DND-41 (cell line): ENCODE data around the gene COX10.

Experiments
- ATAC-seq: fragments of 200-7000 bp; cut with Tn5 transposase; 3 replicates; pipeline ENCODE4 v1.9.1; 2021; ENCODE audit warnings: low read depth; ENCODE audit not compliant: insufficient read depth
- DNase-seq: peaks from one replicate; pipeline ENCODE4 v3.0.0-alpha.2; 2020
- H2AFZ ChIP-seq: 2 replicates; pipeline ENCODE4 v1.6.0; 2012; ENCODE audit warnings: low read depth, low read length
- H3K27ac ChIP-seq: 2 replicates; pipeline ENCODE4 v1.5.1; 2012; ENCODE audit warnings: low read length, inconsistent platforms
- H3K27me3 ChIP-seq: fragments of 200-600 bp; sonication (generic); 2 replicates; pipeline ENCODE4 v1.6.0; 2012; ENCODE audit warnings: low read length, mild to moderate bottlenecking, inconsistent platforms; ENCODE audit not compliant: insufficient read depth, poor library complexity
- H3K36me3 ChIP-seq: 2 replicates; pipeline ENCODE4 v1.5.1; 2012; ENCODE audit warnings: low read length, inconsistent platforms; ENCODE audit not compliant: insufficient read depth
- H3K4me1 ChIP-seq: 2 replicates; pipeline ENCODE4 v1.5.1; 2012; ENCODE audit warnings: mild to moderate bottlenecking, low read length; ENCODE audit not compliant: insufficient read depth
- H3K4me2 ChIP-seq: 2 replicates; pipeline ENCODE4 v1.6.0; 2012; ENCODE audit warnings: mild to moderate bottlenecking, moderate library complexity, low read length, inconsistent platforms; ENCODE audit not compliant: insufficient read depth
- H3K4me3 ChIP-seq, 2 experiments: fragments of 200-600 bp in 1 of 2; shearing (Covaris generic) in 1 of 2; 2 replicates each; pipeline ENCODE4 v1.5.1; 2012 to 2016; ENCODE audit warnings: inconsistent platforms in 2 of 2, low read length in 2 of 2, mild to moderate bottlenecking in 2 of 2, low read depth in 1 of 2, moderate library complexity in 1 of 2
- H3K79me2 ChIP-seq: 2 replicates; pipeline ENCODE4 v1.6.0; 2012; ENCODE audit warnings: low read length, inconsistent platforms; ENCODE audit not compliant: insufficient read depth
- H3K9ac ChIP-seq: 2 replicates; pipeline ENCODE4 v1.6.0; 2012; ENCODE audit warnings: low read depth, mild to moderate bottlenecking, inconsistent platforms, low read length, moderate library complexity
- H3K9me3 ChIP-seq: 2 replicates; pipeline ENCODE4 v1.5.1; 2012; ENCODE audit warnings: low read length, moderate library complexity, mild to moderate bottlenecking, inconsistent platforms; ENCODE audit not compliant: insufficient read depth, severe bottlenecking
- H4K20me1 ChIP-seq: 2 replicates; pipeline ENCODE4 v1.6.0; 2012; ENCODE audit warnings: low read length; ENCODE audit not compliant: insufficient read depth
- EZH2 ChIP-seq: IDR thresholded peaks from 3 replicates; pipeline ENCODE4 v1.6.1; 2012; ENCODE audit warnings: borderline replicate concordance, low read depth, mild to moderate bottlenecking, moderate library complexity, low read length, inconsistent platforms; ENCODE audit not compliant: severe bottlenecking
- TF ChIP-seq, protein P1 (sequence below): IDR thresholded peaks from 2 replicates; pipeline ENCODE4 v1.5.1; 2012; ENCODE audit warnings: borderline replicate concordance, low read length, moderate library complexity, mild to moderate bottlenecking; ENCODE audit not compliant: poor library complexity, severe bottlenecking; ENCODE audit errors: extremely low read depth

Gene COX10

DNA sequence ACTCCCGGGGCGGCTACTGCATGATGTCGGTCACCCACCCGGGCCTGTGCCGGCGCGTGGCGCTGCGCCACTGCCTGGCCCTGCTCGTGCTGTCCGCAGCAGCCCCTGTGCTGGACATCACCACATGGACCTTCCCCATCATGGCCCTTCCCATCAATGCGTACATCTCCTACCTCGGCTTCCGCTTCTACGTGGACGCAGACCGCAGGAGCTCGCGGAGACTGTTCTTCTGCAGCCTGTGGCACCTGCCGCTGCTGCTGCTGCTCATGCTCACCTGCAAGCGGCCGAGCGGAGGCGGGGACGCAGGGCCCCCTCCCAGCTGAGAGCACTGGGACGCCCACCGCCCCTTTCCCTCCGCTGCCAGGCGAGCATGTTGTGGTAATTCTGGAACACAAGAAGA lies 137.6 kb downstream of the COX10 start:
- Histone ChIP-seq H2AFZ (no peak overlapping the region), H3K27me3 (no peaks in the 10 kb centered on the region), H4K20me1 (no peaks in the 10 kb centered on the region), H3K79me2 (no peaks in the 10 kb centered on the region), H3K36me3 (peaks cover 45% of the 10 kb centered on the region), H3K9me3 (peaks cover 11% of the 10 kb centered on the region), H3K4me3 (no peak overlapping the region), H3K4me2 (no peak overlapping the region), H3K27ac (no peak overlapping the region), H3K4me1 (no peaks in the 10 kb centered on the region), H3K9ac (no peak overlapping the region)
- ATAC-seq (no peak), DNase-seq (no peak)
- TF ChIP-seq, protein P1, sequence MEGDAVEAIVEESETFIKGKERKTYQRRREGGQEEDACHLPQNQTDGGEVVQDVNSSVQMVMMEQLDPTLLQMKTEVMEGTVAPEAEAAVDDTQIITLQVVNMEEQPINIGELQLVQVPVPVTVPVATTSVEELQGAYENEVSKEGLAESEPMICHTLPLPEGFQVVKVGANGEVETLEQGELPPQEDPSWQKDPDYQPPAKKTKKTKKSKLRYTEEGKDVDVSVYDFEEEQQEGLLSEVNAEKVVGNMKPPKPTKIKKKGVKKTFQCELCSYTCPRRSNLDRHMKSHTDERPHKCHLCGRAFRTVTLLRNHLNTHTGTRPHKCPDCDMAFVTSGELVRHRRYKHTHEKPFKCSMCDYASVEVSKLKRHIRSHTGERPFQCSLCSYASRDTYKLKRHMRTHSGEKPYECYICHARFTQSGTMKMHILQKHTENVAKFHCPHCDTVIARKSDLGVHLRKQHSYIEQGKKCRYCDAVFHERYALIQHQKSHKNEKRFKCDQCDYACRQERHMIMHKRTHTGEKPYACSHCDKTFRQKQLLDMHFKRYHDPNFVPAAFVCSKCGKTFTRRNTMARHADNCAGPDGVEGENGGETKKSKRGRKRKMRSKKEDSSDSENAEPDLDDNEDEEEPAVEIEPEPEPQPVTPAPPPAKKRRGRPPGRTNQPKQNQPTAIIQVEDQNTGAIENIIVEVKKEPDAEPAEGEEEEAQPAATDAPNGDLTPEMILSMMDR: no peak
- TF ChIP-seq EZH2: no peak

DNA sequence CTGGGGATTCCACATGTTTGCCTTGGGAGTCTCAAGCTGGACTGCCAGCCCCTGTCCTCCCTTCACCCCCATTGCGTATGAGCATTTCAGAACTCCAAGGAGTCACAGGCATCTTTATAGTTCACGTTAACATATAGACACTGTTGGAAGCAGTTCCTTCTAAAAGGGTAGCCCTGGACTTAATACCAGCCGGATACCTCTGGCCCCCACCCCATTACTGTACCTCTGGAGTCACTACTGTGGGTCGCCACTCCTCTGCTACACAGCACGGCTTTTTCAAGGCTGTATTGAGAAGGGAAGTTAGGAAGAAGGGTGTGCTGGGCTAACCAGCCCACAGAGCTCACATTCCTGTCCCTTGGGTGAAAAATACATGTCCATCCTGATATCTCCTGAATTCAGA lies 138.5 kb downstream of the COX10 start:
- Histone ChIP-seq H3K36me3 (peaks cover 48% of the 10 kb centered on the region), H3K4me1 (no peaks in the 10 kb centered on the region), H3K27me3 (no peaks in the 10 kb centered on the region), H3K4me2 (no peak overlapping the region), H3K9me3 (peaks cover 14% of the 10 kb centered on the region), H4K20me1 (no peaks in the 10 kb centered on the region), H3K9ac (no peak overlapping the region), H3K79me2 (no peaks in the 10 kb centered on the region), H2AFZ (no peak overlapping the region), H3K27ac (no peak overlapping the region), H3K4me3 (no peak overlapping the region)
- no peak for TF ChIP-seq EZH2
- TF ChIP-seq, protein P1: no peak
- ATAC-seq (no peak), DNase-seq (no peak)

DNA sequence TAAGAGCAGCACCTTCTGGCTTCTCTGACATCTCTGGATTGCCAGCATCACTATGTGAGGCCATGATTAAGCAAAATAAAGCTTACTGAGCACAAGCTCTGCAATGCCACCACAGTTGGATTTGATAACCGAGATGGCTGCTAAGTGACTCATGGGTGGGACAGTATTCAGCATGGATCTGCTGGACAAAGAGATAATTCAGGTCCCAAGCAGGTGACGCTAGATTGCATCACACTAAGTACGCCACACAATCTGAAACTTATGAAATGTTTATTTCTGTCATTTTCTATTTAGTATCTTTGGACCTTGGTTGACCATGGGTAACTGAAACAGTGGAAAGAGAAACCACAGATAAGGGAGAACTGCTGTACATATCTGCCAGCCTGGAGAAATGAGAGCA lies 139.9 kb downstream of the COX10 start:
- Histone ChIP-seq H3K79me2 (no peaks in the 10 kb centered on the region), H3K27ac (no peak overlapping the region), H3K9ac (no peak overlapping the region), H3K4me1 (no peaks in the 10 kb centered on the region), H3K4me2 (no peak overlapping the region), H3K27me3 (no peaks in the 10 kb centered on the region), H3K9me3 (peaks cover 14% of the 10 kb centered on the region), H2AFZ (no peak overlapping the region), H3K4me3 (no peak overlapping the region), H3K36me3 (peaks cover 48% of the 10 kb centered on the region), H4K20me1 (no peaks in the 10 kb centered on the region)
- no peak for DNase-seq
- ATAC-seq: no peak
- TF ChIP-seq, protein P1: no peak
- no peak for TF ChIP-seq EZH2

DNA sequence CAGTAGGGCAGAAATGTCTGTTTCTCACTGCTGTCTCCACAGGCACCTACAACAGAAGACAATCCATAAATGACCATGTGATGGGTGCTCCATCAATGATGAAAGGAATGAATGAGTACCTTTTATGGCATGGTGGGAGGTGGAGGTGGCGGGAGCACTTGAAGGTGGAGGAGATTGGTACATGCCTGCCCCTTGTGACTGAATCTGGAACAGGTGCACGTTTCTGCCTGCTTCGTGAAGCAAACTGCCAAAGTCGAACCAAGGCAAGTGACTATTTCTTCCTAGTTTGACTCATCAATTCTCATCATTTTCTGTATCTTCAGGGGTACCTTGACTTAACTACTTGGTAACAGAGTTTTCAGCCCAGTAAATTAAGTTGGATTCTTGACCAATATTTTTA lies 141.9 kb downstream of the COX10 start:
- H4K20me1 ChIP-seq: no peaks in the 10 kb centered on the region
- H3K9ac ChIP-seq: no peak overlapping the region
- H3K4me3 ChIP-seq: no peak overlapping the region
- H3K9me3 ChIP-seq: peaks cover 14% of the 10 kb centered on the region
- DNase-seq (no peak), ATAC-seq (no peak)
- H3K27ac ChIP-seq: no peak overlapping the region
- TF ChIP-seq, protein P1: no peak
- TF ChIP-seq EZH2: no peak
- peaks cover 48% of the 10 kb centered on the region for H3K36me3 ChIP-seq
- no peaks in the 10 kb centered on the region for H3K79me2 ChIP-seq
- H3K4me1 ChIP-seq: no peaks in the 10 kb centered on the region
- no peak overlapping the region for H2AFZ ChIP-seq
- no peak overlapping the region for H3K4me2 ChIP-seq
- no peaks in the 10 kb centered on the region for H3K27me3 ChIP-seq
